ENCODE measurements around the gene TGFB1I1.

GRCh38 chr16:31507617-31507928 is 35.6 kb downstream of the TGFB1I1 start:
- TF ChIP-seq CTCF (IDR thresholded peaks at IDR 0.05; ENCODE audit: insufficient read depth, low read length, poor library complexity, severe bottlenecking) (no peak), EZH2phosphoT487 (conservative IDR thresholded peaks at IDR 0.05; ENCODE audit: low read length) (no peak)

Data from SU-DHL-6 (cell line).